PC-9 (cell line): ENCODE measurements around the gene IKZF3. TPM values are rescaled to one million over a fixed set of nuclear protein-coding genes. Genes with fewer than 3 reads are reported as not detected.
A peak's percentile ranks its signal among the peaks of the same experiment; 100 is the strongest.

ENCODE experiments used
- BruUV-seq: library from RNA; stranded (reverse); fragments of 400-500 nt; replicated peaks from 2 replicates; lab custom pipeline; 2021; lab: Mats Ljungman, UMichigan
- CTCF ChIA-PET: fragments of 300-600 bp; sonication (Branson Sonifier 250); formaldehyde crosslinking; loops from one replicate; lab custom pipeline; 2022; ENCODE audit warnings: antibody characterized with exemption; lab: Charles Lee
- POLR2A ChIA-PET: fragments of 300-600 bp; sonication (Branson Sonifier 250); formaldehyde crosslinking; loops from one replicate; lab custom pipeline; 2022; ENCODE audit warnings: antibody characterized with exemption; ENCODE audit not compliant: unreplicated experiment; lab: Charles Lee
- DNase-seq, 2 experiments: peaks; one replicate each; pipeline versions ENCODE4 v3.0.0 to v3.0.0-alpha.2; 2015 to 2022; ENCODE audit warnings: mixed read lengths in 1 of 2
- H2AFZ ChIP-seq: fragments of 200-600 bp; sonication (generic); 2 replicates; pipeline ENCODE4 v1.8.1; 2017; ENCODE audit warnings: antibody characterized with exemption
- H3F3A ChIP-seq: fragments of 200-600 bp; sonication (generic); 2 replicates; pipeline ENCODE4 v1.8.1; 2017; ENCODE audit warnings: antibody characterized with exemption, mild to moderate bottlenecking, low read depth; ENCODE audit not compliant: insufficient read depth
- H3K27ac ChIP-seq: fragments of 200-600 bp; sonication (generic); 2 replicates; pipeline ENCODE4 v1.6.1; 2016; ENCODE audit warnings: mixed run types
- H3K27me3 ChIP-seq: fragments of 200-600 bp; sonication (generic); 2 replicates; pipeline ENCODE4 v1.6.1; 2016; ENCODE audit warnings: low read depth, mixed run types; ENCODE audit not compliant: insufficient read depth
- H3K36me3 ChIP-seq: fragments of 200-600 bp; sonication (generic); 2 replicates; pipeline ENCODE4 v1.6.1; 2016; ENCODE audit warnings: low read depth, mixed run types
- H3K4me1 ChIP-seq: fragments of 200-600 bp; sonication (generic); replicated peaks from 2 replicates; pipeline ENCODE4 v1.6.1; 2016; ENCODE audit warnings: mixed run types; ENCODE audit not compliant: insufficient read depth
- H3K4me2 ChIP-seq: fragments of 200-600 bp; sonication (generic); 2 replicates; pipeline ENCODE4 v1.6.1; 2017; ENCODE audit warnings: mixed run types
- H3K4me3 ChIP-seq: fragments of 200-600 bp; sonication (generic); 2 replicates; pipeline ENCODE4 v1.6.1; 2016; ENCODE audit warnings: mixed run types
- H3K79me2 ChIP-seq: fragments of 200-600 bp; sonication (generic); 2 replicates; pipeline ENCODE4 v1.6.1; 2017; ENCODE audit warnings: low read depth, mixed run types
- H3K9me2 ChIP-seq: fragments of 200-600 bp; sonication (generic); 2 replicates; pipeline ENCODE4 v1.8.1; 2017; ENCODE audit warnings: mild to moderate bottlenecking; ENCODE audit not compliant: insufficient read depth
- H3K9me3 ChIP-seq: fragments of 200-600 bp; sonication (generic); 2 replicates; pipeline ENCODE4 v1.8.1; 2016; ENCODE audit warnings: low read depth; ENCODE audit not compliant: insufficient read depth
- H4K20me1 ChIP-seq: fragments of 200-600 bp; sonication (generic); 2 replicates; pipeline ENCODE4 v1.8.1; 2017; ENCODE audit not compliant: insufficient read depth
- EZH2 ChIP-seq: fragments of 200-600 bp; sonication (generic); IDR thresholded peaks from 2 replicates; pipeline ENCODE4 v1.8.0; 2017; ENCODE audit warnings: antibody characterized with exemption, low read depth
- intact Hi-C: fragments of 100-400 bp; cut with micrococcal nuclease; formaldehyde crosslinking; loops from one replicate; pipeline ENCODE4 v1.10.0; 2022; ENCODE audit not compliant: unreplicated experiment
- total RNA-seq: library from RNA; stranded (reverse); gene quantifications from 2 replicates; pipeline ENCODE4 v1.2.3, GENCODE V29; 2021
- TF ChIP-seq, protein P1 (sequence below): fragments of 200-600 bp; sonication (generic); conservative IDR thresholded peaks from 2 replicates; pipeline ENCODE4 v1.6.1; 2017; ENCODE audit warnings: mixed run types, antibody characterized with exemption, mild to moderate bottlenecking, moderate library complexity

Gene IKZF3
- total RNA-seq, 1 experiment from 2014 or later = 0.04 TPM

DNA sequence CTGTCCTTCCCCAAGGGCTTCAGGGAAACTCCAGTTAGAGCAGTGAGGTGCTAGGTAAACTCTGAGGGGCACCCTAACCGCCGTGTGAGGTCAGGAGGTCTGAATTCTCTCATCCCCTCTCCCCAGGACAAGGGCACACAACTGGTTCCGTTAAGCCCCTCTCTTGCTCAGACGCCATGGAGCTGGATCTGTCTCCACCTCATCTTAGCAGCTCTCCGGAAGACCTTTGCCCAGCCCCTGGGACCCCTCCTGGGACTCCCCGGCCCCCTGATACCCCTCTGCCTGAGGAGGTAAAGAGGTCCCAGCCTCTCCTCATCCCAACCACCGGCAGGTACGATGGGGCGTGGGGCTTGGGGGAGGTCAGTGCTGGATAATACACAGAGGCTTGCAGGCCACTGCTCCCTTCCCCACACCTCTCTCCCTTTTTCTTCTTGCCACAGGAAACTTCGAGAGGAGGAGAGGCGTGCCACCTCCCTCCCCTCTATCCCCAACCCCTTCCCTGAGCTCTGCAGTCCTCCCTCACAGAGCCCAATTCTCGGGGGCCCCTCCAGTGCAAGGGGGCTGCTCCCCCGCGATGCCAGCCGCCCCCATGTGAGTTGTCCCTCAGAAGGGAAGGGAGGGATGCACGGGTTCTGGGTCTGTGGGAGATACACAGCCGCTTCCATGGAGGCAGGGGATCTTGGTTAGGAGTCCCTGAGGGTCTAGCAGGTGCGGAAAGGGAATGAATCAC is 121.8 kb downstream of the IKZF3 start:
- no peaks in the 10 kb centered on the region for H3K9me2 ChIP-seq
- TF ChIP-seq EZH2 = no peak
- TF ChIP-seq, protein P1, sequence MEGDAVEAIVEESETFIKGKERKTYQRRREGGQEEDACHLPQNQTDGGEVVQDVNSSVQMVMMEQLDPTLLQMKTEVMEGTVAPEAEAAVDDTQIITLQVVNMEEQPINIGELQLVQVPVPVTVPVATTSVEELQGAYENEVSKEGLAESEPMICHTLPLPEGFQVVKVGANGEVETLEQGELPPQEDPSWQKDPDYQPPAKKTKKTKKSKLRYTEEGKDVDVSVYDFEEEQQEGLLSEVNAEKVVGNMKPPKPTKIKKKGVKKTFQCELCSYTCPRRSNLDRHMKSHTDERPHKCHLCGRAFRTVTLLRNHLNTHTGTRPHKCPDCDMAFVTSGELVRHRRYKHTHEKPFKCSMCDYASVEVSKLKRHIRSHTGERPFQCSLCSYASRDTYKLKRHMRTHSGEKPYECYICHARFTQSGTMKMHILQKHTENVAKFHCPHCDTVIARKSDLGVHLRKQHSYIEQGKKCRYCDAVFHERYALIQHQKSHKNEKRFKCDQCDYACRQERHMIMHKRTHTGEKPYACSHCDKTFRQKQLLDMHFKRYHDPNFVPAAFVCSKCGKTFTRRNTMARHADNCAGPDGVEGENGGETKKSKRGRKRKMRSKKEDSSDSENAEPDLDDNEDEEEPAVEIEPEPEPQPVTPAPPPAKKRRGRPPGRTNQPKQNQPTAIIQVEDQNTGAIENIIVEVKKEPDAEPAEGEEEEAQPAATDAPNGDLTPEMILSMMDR = no peak
- no peak overlapping the region for H3K4me2 ChIP-seq
- no TSS peak for BruUV-seq
- DNase-seq = no peak
- H3K4me3 ChIP-seq = no peak overlapping the region
- H3K79me2 ChIP-seq = peaks cover 23% of the 10 kb centered on the region
- intact Hi-C loops = no loop called here
- peaks cover 15% of the 10 kb centered on the region; the same call in 1 of the 2 replicates for H3K36me3 ChIP-seq
- H3F3A ChIP-seq = peaks cover 29% of the 10 kb centered on the region
- no peaks in the 10 kb centered on the region for H3K27me3 ChIP-seq
- ChIA-PET POLR2A (no interaction called here), CTCF (no interaction called here)
- H4K20me1 ChIP-seq = no peaks in the 10 kb centered on the region
- no peak overlapping the region for H2AFZ ChIP-seq
- H3K4me1 ChIP-seq = peaks cover 13% of the 10 kb centered on the region
- H3K27ac ChIP-seq = no peak overlapping the region
- H3K9me3 ChIP-seq = no peaks in the 10 kb centered on the region

GRCh38 chr17:39740357-39741111 is 123.6 kb downstream of the IKZF3 start:
- intact Hi-C loops = loop anchor here (1.0 kb wide), 2 partner anchors 10 kb away; partner anchors contain the start of gene MIEN1
- H4K20me1 ChIP-seq = no peaks in the 10 kb centered on the region
- peaks cover 31% of the 10 kb centered on the region for H3K4me1 ChIP-seq
- peaks cover 11% of the 10 kb centered on the region; the same call in 1 of the 2 replicates for H3K36me3 ChIP-seq
- peak overlapping the region; percentile 93 for H3K27ac ChIP-seq
- peak overlapping the region; percentile 97 for H3K4me2 ChIP-seq
- H3K4me3 ChIP-seq = peak overlapping the region; percentile 83
- peaks cover 37% of the 10 kb centered on the region for H3F3A ChIP-seq
- TF ChIP-seq, protein P1 = no peak
- no peak for TF ChIP-seq EZH2
- H3K27me3 ChIP-seq = no peaks in the 10 kb centered on the region
- H3K9me2 ChIP-seq = no peaks in the 10 kb centered on the region
- no peaks in the 10 kb centered on the region for H3K9me3 ChIP-seq
- POLR2A ChIA-PET = interaction anchor here (0.6 kb wide), 1 partner anchor 8 kb away, joined by 4 read pairs; no protein-coding TSS in a partner anchor
- BruUV-seq = no TSS peak
- DNase-seq = peak; percentile 86 to 90
- peaks cover 26% of the 10 kb centered on the region for H3K79me2 ChIP-seq
- CTCF ChIA-PET = no interaction called here
- H2AFZ ChIP-seq = no peak overlapping the region

DNA sequence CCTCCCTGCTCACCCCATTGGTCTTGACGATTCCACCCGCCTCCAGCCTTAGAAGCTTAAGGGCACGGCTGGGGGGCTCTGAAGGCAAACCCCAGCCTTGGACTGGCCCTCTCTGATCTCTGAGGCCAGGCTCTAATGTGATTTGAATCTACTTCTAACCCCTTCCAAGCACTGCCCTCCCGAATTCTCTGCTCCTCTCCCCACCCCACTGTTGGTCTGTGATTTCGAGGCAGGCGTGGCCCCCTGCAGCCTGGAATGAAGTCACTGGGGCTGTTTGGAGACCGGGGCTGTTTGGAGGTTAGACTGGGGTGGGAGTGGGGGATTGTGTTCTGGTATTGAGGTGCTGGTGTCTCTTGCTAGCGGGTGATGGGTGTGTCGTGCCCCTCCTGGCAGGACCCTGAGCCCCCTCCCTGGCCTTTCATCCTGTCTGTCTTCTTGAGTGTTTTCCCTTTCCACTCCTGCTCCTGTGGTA is 124.2 kb downstream of the IKZF3 start:
- H3K4me3 ChIP-seq = peak overlapping the region; percentile 83
- BruUV-seq = TSS peak; percentile 53
- H3K4me2 ChIP-seq = peak overlapping the region; percentile 97
- peaks cover 40% of the 10 kb centered on the region for H3F3A ChIP-seq
- H3K27ac ChIP-seq = peak overlapping the region; percentile 93
- intact Hi-C loops = loop anchor here (1.0 to 5.0 kb wide), 5 partner anchors 10 to 282 kb away; partner anchors contain the start of gene MIEN1
- peaks cover 26% of the 10 kb centered on the region for H3K79me2 ChIP-seq
- no peak overlapping the region; the same call in 1 of the 2 replicates for H2AFZ ChIP-seq
- H4K20me1 ChIP-seq = no peaks in the 10 kb centered on the region
- no peak for TF ChIP-seq EZH2
- no peaks in the 10 kb centered on the region for H3K9me3 ChIP-seq
- POLR2A ChIA-PET = interaction anchor here (0.6 kb wide), 1 partner anchor 9 kb away, joined by 4 read pairs; no protein-coding TSS in a partner anchor
- H3K36me3 ChIP-seq = peaks cover 11% of the 10 kb centered on the region; the same call in 1 of the 2 replicates
- no peaks in the 10 kb centered on the region for H3K27me3 ChIP-seq
- CTCF ChIA-PET = interaction anchor here (0.6 to 1.4 kb wide), 2 partner anchors 10 to 215 kb away, joined by 3 to 16 read pairs; partner anchors contain the start of gene MIEN1
- peaks cover 37% of the 10 kb centered on the region for H3K4me1 ChIP-seq
- H3K9me2 ChIP-seq = no peaks in the 10 kb centered on the region
- peak; percentile 37 to 66 for DNase-seq
